Measurements from ENCODE around the gene GLYR1. TPM values are rescaled to one million over a fixed set of nuclear protein-coding genes. Genes with fewer than 3 reads are reported as not detected.
A peak's percentile ranks its signal among the peaks of the same experiment; 100 is the strongest.

GLYR1 gene
- total and polyA plus RNA-seq, 5 donors, result 56.1 to 84.4 (median 79.3) TPM

- Histone ChIP-seq H3K9me3 (ENCODE audit: control insufficient read depth, low read length) (no peaks in the 10 kb centered on the region), H3K27me3 (ENCODE audit: control insufficient read depth, insufficient read depth) (no peaks in the 10 kb centered on the region), H3K4me1 (ENCODE audit: control insufficient read depth, insufficient read depth, low read length) (no peaks in the 10 kb centered on the region), H3K4me3 (ENCODE audit: low read length) (no peak overlapping the region), H3K27ac (ENCODE audit: low read length) (no peak overlapping the region)
- DNase-seq (peak in 1 of 3 donors; percentile 63), ATAC-seq (no peak)
- 93% methylated on average over 16 of the region's 16 CpGs for WGBS
- intact Hi-C loops (cut with DNase I), result no loop called here
These were observed 48.6 kb downstream of the GLYR1 start for GRCh38 chr16:4798456-4798855.

GRCh38 chr16:4797805-4798252 lies 49.3 kb downstream of the GLYR1 start:
- intact Hi-C loops (cut with DNase I), result no loop called here

GRCh38 chr16:4796982-4797804 lies 49.9 kb downstream of the GLYR1 start:
- ATAC-seq, result no peak
- no peaks in the 10 kb centered on the region for H3K4me1 ChIP-seq (ENCODE audit: control insufficient read depth, insufficient read depth, low read length)
- DNase-seq, result peak in 1 of 3 donors; percentile 46
- H3K4me3 ChIP-seq (ENCODE audit: low read length), result no peak overlapping the region
- intact Hi-C loops (cut with DNase I), result no loop called here
- H3K9me3 ChIP-seq (ENCODE audit: control insufficient read depth, low read length), result no peaks in the 10 kb centered on the region
- no peaks in the 10 kb centered on the region for H3K27me3 ChIP-seq (ENCODE audit: control insufficient read depth, insufficient read depth)
- H3K27ac ChIP-seq (ENCODE audit: low read length), result no peak overlapping the region
- 87% methylated on average over 21 of the region's 21 CpGs for WGBS

More at GRCh38 chr16:4797805-4798252, 49.3 kb downstream of the GLYR1 start:
- 93% methylated on average over 22 of the region's 22 CpGs for WGBS
- peak in 1 of 3 donors; percentile 58 for DNase-seq
- no peak for ATAC-seq
- H3K4me1 ChIP-seq (ENCODE audit: control insufficient read depth, insufficient read depth, low read length), result no peaks in the 10 kb centered on the region
- H3K4me3 ChIP-seq (ENCODE audit: low read length), result no peak overlapping the region
- H3K27me3 ChIP-seq (ENCODE audit: control insufficient read depth, insufficient read depth), result no peaks in the 10 kb centered on the region
- no peaks in the 10 kb centered on the region for H3K9me3 ChIP-seq (ENCODE audit: control insufficient read depth, low read length)
- H3K27ac ChIP-seq (ENCODE audit: low read length), result no peak overlapping the region

- H3K9me3 ChIP-seq (ENCODE audit: control insufficient read depth, low read length), result no peaks in the 10 kb centered on the region
- DNase-seq (peak in 1 of 3 donors; percentile 55), ATAC-seq (peak in 1 of 2 donors; percentile 4)
- WGBS, result 94% methylated on average over 30 of the region's 30 CpGs
- H3K27ac ChIP-seq (ENCODE audit: low read length), result no peak overlapping the region
- intact Hi-C loops (cut with DNase I), result no loop called here
- H3K27me3 ChIP-seq (ENCODE audit: control insufficient read depth, insufficient read depth), result no peaks in the 10 kb centered on the region
- no peaks in the 10 kb centered on the region for H3K4me1 ChIP-seq (ENCODE audit: control insufficient read depth, insufficient read depth, low read length)
- no peak overlapping the region for H3K4me3 ChIP-seq (ENCODE audit: low read length)
These were observed 51.1 kb downstream of the GLYR1 start for GRCh38 chr16:4795828-4796572.

GRCh38 chr16:4795181-4795827 lies 51.8 kb downstream of the GLYR1 start, which contains the start of gene SMIM22:
SMIM22 (plus strand) TSS chr16:4795369; CDS start chr16:4795735, 366 bp downstream.
- WGBS, result 74% methylated on average over 14 of the region's 14 CpGs
- intact Hi-C loops (cut with DNase I), result no loop called here
- peak in 1 of 2 donors; percentile 25 for ATAC-seq

GRCh38 chr16:4792951-4793513 lies 54.1 kb downstream of the GLYR1 start:
- 74% methylated on average over 13 of the region's 13 CpGs for WGBS
- Histone ChIP-seq H3K27ac (ENCODE audit: low read length) (no peak overlapping the region), H3K27me3 (ENCODE audit: control insufficient read depth, insufficient read depth) (no peaks in the 10 kb centered on the region), H3K9me3 (ENCODE audit: control insufficient read depth, low read length) (no peaks in the 10 kb centered on the region), H3K4me1 (ENCODE audit: control insufficient read depth, insufficient read depth, low read length) (no peaks in the 10 kb centered on the region), H3K4me3 (ENCODE audit: low read length) (no peak overlapping the region)
- intact Hi-C loops (cut with DNase I), result no loop called here
- DNase-seq, result peak in 1 of 3 donors; percentile 5
- ATAC-seq, result no peak

More at GRCh38 chr16:4795181-4795827, 51.8 kb downstream of the GLYR1 start, which contains the start of gene SMIM22:
- Histone ChIP-seq H3K4me3 (ENCODE audit: low read length) (no peak within 1 kb of the TSS), H3K9me3 (ENCODE audit: control insufficient read depth, low read length) (no peaks in the 10 kb centered on the region), H3K27me3 (ENCODE audit: control insufficient read depth, insufficient read depth) (no peaks in the 10 kb centered on the region), H3K27ac (ENCODE audit: low read length) (no peak within 1 kb of the TSS), H3K4me1 (ENCODE audit: control insufficient read depth, insufficient read depth, low read length) (no peaks in the 10 kb centered on the region)
- peak in 1 of 3 donors; percentile 61 for DNase-seq

GRCh38 chr16:4790871-4791270 lies 56.2 kb downstream of the GLYR1 start:
- no peaks in the 10 kb centered on the region for H3K27me3 ChIP-seq (ENCODE audit: control insufficient read depth, insufficient read depth)
- DNase-seq, result peak in 1 of 3 donors; percentile 4
- ATAC-seq, result no peak
- WGBS, result 66% methylated on average over 10 of the region's 10 CpGs
- intact Hi-C loops (cut with DNase I), result no loop called here
- H3K9me3 ChIP-seq (ENCODE audit: control insufficient read depth, low read length), result no peaks in the 10 kb centered on the region
- H3K4me3 ChIP-seq (ENCODE audit: low read length), result no peak overlapping the region
- no peak overlapping the region for H3K27ac ChIP-seq (ENCODE audit: low read length)
- no peaks in the 10 kb centered on the region for H3K4me1 ChIP-seq (ENCODE audit: control insufficient read depth, insufficient read depth, low read length)

- no peak overlapping the region for H3K4me3 ChIP-seq (ENCODE audit: low read length)
- no peaks in the 10 kb centered on the region for H3K27me3 ChIP-seq (ENCODE audit: control insufficient read depth, insufficient read depth)
- no peaks in the 10 kb centered on the region for H3K4me1 ChIP-seq (ENCODE audit: control insufficient read depth, insufficient read depth, low read length)
- no peaks in the 10 kb centered on the region for H3K9me3 ChIP-seq (ENCODE audit: control insufficient read depth, low read length)
- DNase-seq (peak in 1 of 3 donors; percentile 6), ATAC-seq (no peak)
- intact Hi-C loops (cut with DNase I), result no loop called here
- WGBS, result 87% methylated on average over 10 of the region's 10 CpGs
- no peak overlapping the region for H3K27ac ChIP-seq (ENCODE audit: low read length)
These were observed 56.8 kb downstream of the GLYR1 start for GRCh38 chr16:4790261-4790660.

- Histone ChIP-seq H3K27ac (ENCODE audit: low read length) (no peak overlapping the region), H3K4me1 (ENCODE audit: control insufficient read depth, insufficient read depth, low read length) (no peaks in the 10 kb centered on the region), H3K4me3 (ENCODE audit: low read length) (no peak overlapping the region), H3K27me3 (ENCODE audit: control insufficient read depth, insufficient read depth) (no peaks in the 10 kb centered on the region), H3K9me3 (ENCODE audit: control insufficient read depth, low read length) (no peaks in the 10 kb centered on the region)
- DNase-seq, result no peak
- no peak for ATAC-seq
- 79% methylated on average over 7 of the region's 7 CpGs for WGBS
- intact Hi-C loops (cut with DNase I), result no loop called here
These were observed 58.2 kb downstream of the GLYR1 start for GRCh38 chr16:4788910-4789309.

- intact Hi-C loops (cut with DNase I), result no loop called here
These were observed 58.6 kb downstream of the GLYR1 start for GRCh38 chr16:4788489-4788889.

More at GRCh38 chr16:4788489-4788889, 58.6 kb downstream of the GLYR1 start:
- H3K27ac ChIP-seq (ENCODE audit: low read length), result no peak overlapping the region
- ATAC-seq (no peak), DNase-seq (peak in 1 of 3 donors; percentile 17)
- H3K27me3 ChIP-seq (ENCODE audit: control insufficient read depth, insufficient read depth), result no peaks in the 10 kb centered on the region
- H3K4me1 ChIP-seq (ENCODE audit: control insufficient read depth, insufficient read depth, low read length), result no peaks in the 10 kb centered on the region
- WGBS, result 58% methylated on average over 9 of the region's 9 CpGs
- H3K4me3 ChIP-seq (ENCODE audit: low read length), result no peak overlapping the region
- H3K9me3 ChIP-seq (ENCODE audit: control insufficient read depth, low read length), result no peaks in the 10 kb centered on the region

All from right cardiac atrium (tissue), 5 donors.